ENCODE results near the gene M1AP.

- TF ChIP-seq CTCF (IDR thresholded peaks at IDR 0.05) = no peak
- no peak for TF ChIP-seq POLR2A (IDR thresholded peaks at IDR 0.05)
- TF ChIP-seq POLR2AphosphoS5 (IDR thresholded peaks at IDR 0.05; ENCODE audit: insufficient read depth in 1 of 2, low read depth in 1 of 2) = no peak
These were observed 20.0 kb upstream of the M1AP start for GRCh38 chr2:74668087-74668486.
